ENCODE results near the gene RNF175. TPM values are rescaled to one million over a fixed set of nuclear protein-coding genes. Genes with fewer than 3 reads are reported as not detected.

Gene RNF175
- 1 to 10 TPM in 2 of 3 donors, under 1 TPM in 1; 0.25 to 2.2 (median 1.7) TPM for polyA plus RNA-seq

- WGBS, 3 donors = 7 to 9% (median 8%) methylated on average over 54 to 76 of the region's 76 CpGs
Observed at GRCh38 chr4:153759407-153760316, at the start of gene RNF175. Gene RNF175, minus strand, starts transcription at chr4:153760024. Its CDS starts 162 bp downstream, at chr4:153759862.

GRCh38 chr4:153809307-153809706 lies 49.5 kb upstream of the RNF175 start:
- no peak overlapping the region for H3K27ac ChIP-seq (ENCODE audit: low read depth, low read length)

More at GRCh38 chr4:153759407-153760316, at the start of gene RNF175:
- no peak within 1 kb of the TSS for H3K27ac ChIP-seq (ENCODE audit: low read depth, low read length)

- H3K27ac ChIP-seq (ENCODE audit: low read depth, low read length) = no peak overlapping the region
- WGBS, 3 donors = 45 to 83% (median 78%) methylated on average over 1 of the region's 1 CpG
Observed at GRCh38 chr4:153808175-153808574, 48.4 kb upstream of the RNF175 start.

GRCh38 chr4:153806073-153806472 lies 46.2 kb upstream of the RNF175 start:
- WGBS, 3 donors = 92 to 97% (median 93%) methylated on average over 30 of the region's 30 CpGs
- H3K27ac ChIP-seq (ENCODE audit: low read depth, low read length) = no peak overlapping the region

- H3K27ac ChIP-seq (ENCODE audit: low read depth, low read length) = no peak overlapping the region
- 26 to 28% (median 28%) methylated on average over 3 of the region's 3 CpGs for WGBS, 3 donors
Observed at GRCh38 chr4:153804722-153805121, 44.9 kb upstream of the RNF175 start.

GRCh38 chr4:153799694-153800074 lies 39.9 kb upstream of the RNF175 start:
- 19 to 31% (median 30%) methylated on average over 2 of the region's 2 CpGs for WGBS, 3 donors
- no peak overlapping the region for H3K27ac ChIP-seq (ENCODE audit: low read depth, low read length)

GRCh38 chr4:153798901-153799693 lies 39.3 kb upstream of the RNF175 start:
- no peak overlapping the region for H3K27ac ChIP-seq (ENCODE audit: low read depth, low read length)

GRCh38 chr4:153798420-153798819 lies 38.6 kb upstream of the RNF175 start:
- 47 to 65% (median 58%) methylated on average over 3 of the region's 3 CpGs for WGBS, 3 donors
- H3K27ac ChIP-seq (ENCODE audit: low read depth, low read length) = no peak overlapping the region

More at GRCh38 chr4:153798901-153799693, 39.3 kb upstream of the RNF175 start:
- whole genome bisulfite sequencing, 3 donors = 46 to 76% (median 53%) methylated on average over 3 of the region's 3 CpGs

- no peak overlapping the region for H3K27ac ChIP-seq (ENCODE audit: low read depth, low read length)
- WGBS, 3 donors = 44 to 72% (median 69%) methylated on average over 5 of the region's 5 CpGs
Observed at GRCh38 chr4:153794006-153794405, 34.2 kb upstream of the RNF175 start.

GRCh38 chr4:153792618-153793247 lies 32.9 kb upstream of the RNF175 start:
- 24 to 33% (median 26%) methylated on average over 39 of the region's 39 CpGs for WGBS, 3 donors

GRCh38 chr4:153791746-153792617 lies 32.2 kb upstream of the RNF175 start:
- H3K27ac ChIP-seq (ENCODE audit: low read depth, low read length) = no peak overlapping the region
- 7 to 14% (median 11%) methylated on average over 37 of the region's 37 CpGs for WGBS, 3 donors

More at GRCh38 chr4:153792618-153793247, 32.9 kb upstream of the RNF175 start:
- H3K27ac ChIP-seq (ENCODE audit: low read depth, low read length) = no peak overlapping the region

GRCh38 chr4:153790962-153791551 lies 31.2 kb upstream of the RNF175 start:
- no peak overlapping the region for H3K27ac ChIP-seq (ENCODE audit: low read depth, low read length)
- 4 to 7% (median 4%) methylated on average over 49 to 51 of the region's 51 CpGs for WGBS, 3 donors

GRCh38 chr4:153790500-153790865 lies 30.7 kb upstream of the RNF175 start:
- H3K27ac ChIP-seq (ENCODE audit: low read depth, low read length) = no peak overlapping the region
- WGBS, 3 donors = 37 to 41% (median 38%) methylated on average over 10 of the region's 10 CpGs

GRCh38 chr4:153789741-153790499 lies 30.1 kb upstream of the RNF175 start:
- no peak overlapping the region for H3K27ac ChIP-seq (ENCODE audit: low read depth, low read length)
- WGBS, 3 donors = 30 to 50% (median 32%) methylated on average over 28 of the region's 28 CpGs

GRCh38 chr4:153788413-153789276 lies 28.8 kb upstream of the RNF175 start, which contains the start of gene SFRP2:
Gene SFRP2, minus strand, starts transcription at chr4:153789083. Its CDS starts 248 bp downstream, at chr4:153788835.
- 2 to 3% (median 2%) methylated on average over 65 to 72 of the region's 72 CpGs for WGBS, 3 donors
- H3K27ac ChIP-seq (ENCODE audit: low read depth, low read length) = no peak within 1 kb of the TSS

- no peak overlapping the region for H3K27ac ChIP-seq (ENCODE audit: low read depth, low read length)
- WGBS, 3 donors = 7 to 12% (median 10%) methylated on average over 15 of the region's 15 CpGs
Observed at GRCh38 chr4:153788051-153788412, 28.2 kb upstream of the RNF175 start.
